CD4-positive, alpha-beta T cell treated with Interleukin-12 subunit alpha and Interleukin-12 subunit beta, for 1 hour (primary cell): ENCODE measurements around the gene RPS18.
"Not testable (repeated sequence)": the region's sequence is repeated elsewhere in the genome, so short reads cannot be mapped to it uniquely, and the experiment has no call there.

ENCODE experiments used
- DNase-seq: peaks from one replicate; pipeline ENCODE4 v3.0.0-alpha.2; 2020

RPS18 gene

DNA sequence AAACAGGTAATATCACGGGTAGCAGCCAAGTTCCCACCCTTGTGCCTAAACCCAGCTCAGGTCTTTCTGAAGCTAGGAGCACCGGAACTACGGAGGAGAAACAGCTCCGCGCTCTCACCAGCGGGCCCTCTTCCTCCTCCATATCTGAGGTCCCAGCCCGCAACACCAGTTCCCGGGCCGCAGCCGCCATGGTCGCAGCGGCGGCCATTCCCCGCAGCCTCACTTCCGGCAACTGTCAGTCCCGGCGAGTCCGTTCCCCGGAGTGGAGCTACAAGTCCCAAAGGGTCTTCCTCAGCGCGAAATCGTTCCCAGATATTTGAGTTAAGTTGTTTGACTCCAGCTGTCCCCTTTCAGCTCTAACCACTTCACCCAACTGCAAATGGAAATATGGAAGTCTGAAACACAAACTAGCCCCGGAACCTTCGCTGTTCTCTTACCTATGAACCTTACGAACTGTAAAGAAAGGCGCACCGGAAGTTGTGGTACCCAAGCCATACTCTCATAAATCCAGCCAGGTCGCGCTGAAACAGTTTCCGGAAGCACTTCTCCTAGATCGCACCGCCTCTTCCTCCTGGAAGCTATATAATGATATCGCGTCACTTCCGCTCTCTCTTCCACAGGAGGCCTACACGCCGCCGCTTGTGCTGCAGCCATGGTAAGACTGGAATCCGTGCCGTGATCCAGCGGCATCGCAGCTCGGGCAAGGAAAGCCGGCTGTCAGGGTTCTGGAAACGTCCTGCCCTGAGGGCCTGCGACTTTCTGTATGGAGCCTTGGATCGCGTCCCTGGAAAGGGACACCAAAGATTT is at the start of gene RPS18, which contains the start of gene VPS52:
Gene RPS18, plus strand, starts transcription at position 608 of the 807 bp plus-strand sequence. Its CDS starts 45 bp downstream, at position 653.
Gene VPS52, minus strand, starts transcription at position 409 of the 807 bp plus-strand sequence. Its CDS starts 201 bp downstream, at position 208.
- peak; percentile 97 for DNase-seq

DNA sequence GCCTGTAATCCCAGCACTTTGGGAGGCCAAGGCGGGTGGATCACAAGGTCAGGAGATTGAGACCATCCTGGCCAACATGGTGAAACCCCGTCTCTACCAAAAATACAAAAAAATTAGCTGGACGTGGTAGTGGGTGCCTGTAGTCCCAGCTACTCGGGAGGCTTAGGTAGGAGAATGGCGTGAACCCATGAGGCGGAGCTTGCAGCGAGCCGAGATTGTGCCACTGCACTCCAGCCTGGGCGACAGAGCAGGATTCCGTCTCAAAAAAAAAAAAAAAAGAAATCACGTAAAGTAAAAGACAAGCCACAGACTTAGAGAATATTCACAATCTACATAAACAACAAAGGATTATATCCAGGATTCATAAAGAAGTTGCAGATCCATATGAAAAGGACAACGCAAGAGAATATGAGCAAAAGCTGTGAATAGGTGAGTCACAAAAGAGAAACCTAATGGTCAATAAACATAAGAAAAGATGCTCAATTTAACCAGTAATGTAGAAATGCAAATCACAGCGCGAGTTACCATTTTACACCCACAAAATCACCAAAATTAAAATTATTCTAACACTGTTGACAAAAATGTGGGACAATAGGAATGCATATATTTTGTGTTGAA is 45.3 kb upstream of the RPS18 start:
- not testable (repeated sequence) for DNase-seq

DNA sequence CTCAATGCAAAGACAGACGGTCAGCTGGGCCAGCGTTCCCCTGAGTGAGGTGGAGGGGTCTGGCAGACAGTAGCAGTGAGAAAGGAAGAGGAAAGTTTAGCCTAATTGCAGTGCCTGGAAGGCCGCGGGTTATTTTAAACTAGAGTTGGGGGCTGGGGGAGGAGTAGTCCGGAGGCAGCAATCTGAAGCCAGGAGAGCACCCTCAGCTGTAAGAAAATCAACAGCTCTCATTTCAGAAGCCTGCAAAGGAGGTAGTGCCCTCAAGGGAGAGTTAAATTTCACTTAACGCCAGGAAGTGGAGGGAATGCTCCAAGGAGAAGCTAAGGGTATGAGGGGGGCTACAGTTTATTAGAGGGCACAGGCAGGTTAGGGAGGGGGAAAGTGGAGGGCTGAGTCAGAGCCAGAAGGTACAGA is 36.6 kb upstream of the RPS18 start:
- no peak for DNase-seq

DNA sequence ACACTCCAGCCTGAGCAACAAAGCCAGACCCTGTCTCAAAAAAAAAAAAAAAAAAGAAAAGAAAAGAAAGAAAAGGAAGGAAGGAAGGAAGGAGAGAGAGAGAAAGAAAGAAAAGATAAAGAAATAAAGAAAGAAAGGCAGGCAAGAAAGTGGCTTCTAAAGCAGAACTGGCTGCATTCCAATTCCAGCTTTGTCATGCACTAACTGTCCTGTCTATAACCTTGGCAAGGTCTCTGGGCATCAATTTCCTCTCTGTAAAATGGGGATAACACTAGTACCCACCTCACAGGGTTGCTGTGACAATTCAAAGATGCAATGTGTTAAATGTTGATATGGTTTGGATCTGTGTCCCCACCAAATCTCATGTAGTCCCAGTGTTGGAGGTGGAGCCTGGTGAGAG is 35.5 kb upstream of the RPS18 start:
- no peak for DNase-seq

DNA sequence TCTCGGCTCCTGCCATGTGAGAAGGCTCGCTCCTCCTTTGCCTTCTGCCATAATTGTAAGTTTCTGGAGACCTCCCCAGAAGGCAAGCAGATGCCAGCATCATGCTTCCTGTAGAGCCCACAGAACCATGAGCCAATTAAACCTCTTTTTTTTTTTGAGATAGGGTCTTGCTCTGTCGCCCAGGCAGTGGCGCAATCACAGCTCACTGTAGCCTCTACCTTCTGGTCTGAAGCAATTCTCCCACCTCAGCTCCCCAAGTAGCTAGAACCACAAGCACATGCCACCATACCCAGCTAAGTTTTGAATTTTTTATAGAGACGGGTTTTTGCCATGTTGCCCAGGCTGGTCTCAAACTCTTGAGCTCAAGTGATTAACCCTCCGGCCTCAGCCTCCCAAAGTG is 35.0 kb upstream of the RPS18 start:
- DNase-seq, result no peak

DNA sequence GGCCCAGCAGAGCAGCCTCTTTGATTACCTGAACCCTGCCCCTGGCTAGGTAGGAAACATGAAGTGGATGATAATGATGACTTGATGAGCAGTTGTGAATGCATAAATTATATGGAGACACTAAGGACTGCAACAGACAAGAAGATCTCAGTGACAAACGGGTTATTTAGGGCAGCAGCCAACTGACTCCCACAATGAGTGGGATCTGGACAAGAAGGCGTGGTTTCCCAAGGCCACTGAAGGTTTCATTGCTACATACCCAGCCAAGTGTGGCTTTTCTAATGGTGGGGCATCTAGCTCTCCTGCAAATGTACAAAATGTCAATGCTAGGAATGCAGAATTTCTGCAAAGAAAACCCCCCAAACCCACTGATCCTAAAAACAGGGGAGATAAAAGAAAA is 34.1 kb upstream of the RPS18 start:
- no peak for DNase-seq

DNA sequence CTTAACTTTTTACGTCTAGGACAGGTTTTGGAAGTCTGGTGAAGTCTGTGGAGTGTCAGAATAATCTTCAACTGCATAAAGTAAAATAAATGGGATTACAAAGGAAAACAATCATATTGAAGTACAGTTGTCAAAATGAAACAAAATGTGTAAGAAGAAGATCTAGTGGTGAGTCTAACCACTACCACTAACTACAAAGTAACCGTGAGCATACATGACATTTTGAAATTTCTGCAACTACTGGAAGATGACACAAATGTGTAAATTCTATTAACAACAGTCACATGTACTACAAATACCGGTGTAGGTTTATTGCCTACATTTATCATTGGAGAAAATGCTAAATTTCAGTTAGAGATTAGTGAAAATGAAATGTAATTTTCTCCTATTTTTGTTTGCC is 29.9 kb upstream of the RPS18 start:
- peak; percentile 1 for DNase-seq

DNA sequence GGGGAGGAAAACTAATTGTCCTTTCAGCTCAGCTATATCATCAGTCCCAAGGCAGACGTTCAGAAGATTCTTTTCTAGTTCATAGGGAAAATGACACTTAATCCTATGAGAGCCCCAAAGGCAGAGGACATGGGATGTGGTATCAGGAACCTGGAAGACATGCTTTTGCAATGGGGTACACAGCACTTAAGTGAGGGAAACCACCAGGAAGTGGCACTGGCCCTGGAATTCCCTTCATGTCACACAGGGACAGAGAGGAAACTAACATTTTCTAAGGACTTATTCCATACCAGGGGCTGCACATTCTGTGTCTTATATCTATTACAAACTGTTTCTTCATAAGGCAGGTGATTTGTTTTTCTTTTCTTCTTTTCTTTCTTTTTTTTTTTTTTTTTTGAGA is 28.4 kb upstream of the RPS18 start:
- DNase-seq, result no peak

DNA sequence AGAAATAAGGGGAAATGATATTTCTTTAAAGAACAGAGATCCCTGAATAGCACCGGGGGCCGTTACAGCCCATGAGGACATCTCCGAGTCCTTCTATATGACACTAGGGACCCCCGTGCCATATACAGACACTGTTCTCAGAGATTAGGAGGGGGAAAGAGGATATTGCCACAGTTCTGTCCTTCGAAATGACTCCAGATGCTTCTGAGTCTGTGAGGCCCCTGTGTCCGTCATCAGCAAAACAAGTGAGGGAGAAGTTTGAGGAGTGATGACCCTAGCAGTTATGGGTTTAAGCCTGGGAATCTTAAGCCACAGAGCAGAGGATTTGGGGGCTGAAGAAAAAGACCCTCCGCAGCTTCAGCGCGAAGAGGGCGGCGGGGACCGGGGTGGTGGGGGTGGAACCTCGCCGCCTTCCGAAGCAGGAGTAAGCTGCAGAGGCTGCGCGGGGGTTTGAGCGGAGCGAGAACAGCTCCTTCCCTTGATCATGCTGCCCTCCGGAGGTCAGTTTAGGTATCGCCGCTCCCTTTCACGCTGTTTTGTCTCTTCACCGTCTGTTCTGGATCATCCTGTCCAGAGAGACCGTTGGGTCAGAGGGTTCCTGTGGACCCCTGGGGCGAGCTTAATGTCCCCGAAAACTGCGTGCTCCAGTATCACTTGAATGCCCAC is 23.8 kb upstream of the RPS18 start:
- DNase-seq, result peak; percentile 91

DNA sequence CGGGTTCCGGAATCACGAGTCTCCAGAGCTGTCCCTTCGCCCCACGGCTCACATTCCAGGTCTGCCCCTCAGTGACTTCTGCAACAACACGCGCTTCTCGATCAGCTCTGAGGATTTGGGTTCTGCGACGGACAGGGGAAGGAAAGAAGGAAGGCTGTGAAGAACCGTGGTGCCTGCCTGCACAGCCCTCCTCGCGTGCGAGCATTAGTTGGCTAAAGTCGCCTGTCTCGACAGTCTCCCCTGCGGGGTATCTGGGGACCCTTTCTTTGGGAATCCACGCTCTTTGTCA is 23.3 kb upstream of the RPS18 start:
- DNase-seq, result no peak

DNA sequence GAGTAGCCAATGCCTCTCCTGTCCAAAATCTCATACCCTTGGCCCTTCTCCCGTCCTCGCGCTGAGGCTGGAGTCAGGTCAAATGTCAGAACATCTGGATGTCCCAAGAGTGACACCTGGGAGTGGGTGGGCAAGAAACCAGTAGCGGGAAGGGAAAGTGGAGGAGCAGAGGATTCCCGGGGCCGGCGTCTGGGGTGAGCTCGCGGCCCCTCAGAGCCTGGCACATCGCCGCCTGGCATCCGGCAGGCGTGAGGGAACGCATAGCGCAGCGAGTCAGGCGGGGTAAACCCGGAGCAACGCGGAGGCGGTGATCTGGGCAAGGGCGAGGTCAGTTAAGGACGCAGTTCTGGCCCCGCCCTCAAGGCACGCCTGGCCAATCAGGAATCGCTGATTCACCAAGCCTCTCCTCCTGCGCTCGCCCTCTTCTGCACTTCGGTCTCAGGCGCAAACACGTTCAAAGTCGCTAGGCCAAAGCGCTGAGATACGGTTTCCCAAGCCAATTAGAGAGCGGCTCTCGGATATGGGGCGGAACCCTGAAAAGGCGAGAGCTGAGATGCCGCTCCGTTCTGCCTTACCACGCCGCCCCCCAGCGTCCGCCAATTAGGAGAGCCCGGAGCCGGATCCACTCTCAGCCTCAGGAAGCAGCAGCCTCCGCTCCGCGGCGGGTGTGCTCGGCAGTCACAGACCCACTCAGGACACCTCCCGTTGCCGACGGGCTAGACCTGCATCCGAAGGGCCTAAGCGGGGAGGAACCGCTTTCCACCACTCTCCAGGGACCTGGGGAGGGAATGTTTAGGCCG is 22.7 kb upstream of the RPS18 start:
- DNase-seq, result peak; percentile 99

DNA sequence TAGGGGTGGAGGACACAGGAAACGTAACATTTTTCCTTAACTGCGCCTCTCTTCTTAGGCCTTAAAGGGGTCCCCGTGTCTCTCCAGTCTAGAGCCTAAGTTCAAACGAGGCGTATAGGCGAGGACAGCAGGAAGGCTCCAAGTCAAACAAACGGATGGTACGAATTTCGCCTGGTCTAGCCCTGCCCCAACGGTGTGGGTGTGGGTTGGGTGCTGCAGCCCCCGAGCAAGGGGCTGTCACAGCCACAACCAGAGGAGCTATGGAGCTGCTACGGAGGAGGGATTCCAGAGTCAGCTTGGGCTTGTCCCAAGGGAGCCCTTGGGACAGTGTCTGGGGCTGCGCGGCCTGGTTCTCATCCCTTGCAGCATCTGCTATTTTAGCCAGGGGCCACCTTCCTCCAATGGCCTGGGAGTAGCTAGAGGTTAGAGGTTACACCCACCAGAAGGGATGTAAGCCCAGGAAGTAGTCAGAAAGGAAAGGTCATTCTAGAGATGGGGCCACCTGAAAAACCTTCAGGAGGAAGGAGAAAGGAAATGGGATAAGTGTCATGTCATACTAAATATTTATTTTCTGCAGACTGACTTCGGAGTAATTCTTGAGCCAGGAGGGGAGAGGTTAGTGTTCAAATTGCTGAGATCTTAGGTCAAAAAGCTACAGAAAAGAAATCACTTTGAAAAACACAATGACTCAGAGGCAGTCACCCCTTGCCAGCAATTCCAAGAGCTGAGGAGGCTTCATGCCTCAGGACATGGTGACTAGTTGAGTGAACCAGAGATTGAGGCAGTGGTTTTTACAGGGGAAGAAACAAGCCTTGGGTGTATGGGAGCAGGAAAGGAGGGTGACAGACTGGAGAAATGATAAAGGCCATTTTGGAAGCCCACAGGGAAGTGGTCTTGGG is 21.9 kb upstream of the RPS18 start:
- no peak for DNase-seq

DNA sequence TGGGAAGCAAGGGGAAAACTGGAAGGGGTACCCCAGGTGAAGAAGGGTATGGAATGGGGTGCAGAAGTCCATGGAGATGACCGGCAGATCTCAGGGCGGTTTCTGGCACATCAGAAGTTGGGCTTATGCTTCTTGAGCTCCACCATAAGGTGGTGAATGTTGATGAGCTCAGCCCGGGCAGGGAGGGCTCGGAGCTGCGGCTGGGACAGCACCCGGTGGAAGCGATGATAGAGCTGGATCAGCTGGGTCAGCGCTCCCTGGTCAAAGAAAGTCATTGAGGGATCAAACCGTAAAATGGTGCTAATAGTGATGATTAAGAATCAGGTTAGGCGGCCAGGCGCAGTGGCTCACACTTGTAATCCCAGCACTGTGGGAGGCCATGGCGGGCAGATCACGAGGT is 21.1 kb upstream of the RPS18 start:
- DNase-seq, result no peak

DNA sequence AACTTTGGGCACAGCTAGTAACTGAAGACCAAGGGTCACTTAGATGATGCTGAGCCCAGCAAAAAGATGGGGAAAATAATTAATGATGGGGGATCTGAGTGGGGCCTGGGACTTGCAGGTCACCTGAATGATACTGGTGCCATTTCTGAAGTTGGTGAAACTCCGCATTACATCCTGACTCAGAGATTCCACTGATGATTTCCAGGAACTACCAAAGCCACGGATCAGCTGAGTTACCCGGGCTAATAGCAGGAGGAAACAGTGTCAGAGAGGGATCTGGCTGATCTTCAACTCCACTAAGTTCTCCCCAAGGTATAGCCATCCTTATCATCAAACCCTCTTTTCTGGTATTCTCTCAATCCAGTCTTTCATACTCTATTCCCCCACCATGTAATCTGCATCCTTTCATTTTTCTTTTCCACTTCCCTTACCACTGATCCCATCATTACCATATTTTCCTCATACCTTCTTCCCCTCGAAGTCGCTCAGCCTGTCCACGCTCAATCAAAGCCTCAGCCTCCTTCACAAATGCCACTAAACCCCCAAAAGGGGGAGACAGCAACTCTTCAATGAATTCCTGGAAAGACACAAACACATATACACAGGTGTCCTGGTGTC is 20.4 kb upstream of the RPS18 start:
- DNase-seq, result no peak

DNA sequence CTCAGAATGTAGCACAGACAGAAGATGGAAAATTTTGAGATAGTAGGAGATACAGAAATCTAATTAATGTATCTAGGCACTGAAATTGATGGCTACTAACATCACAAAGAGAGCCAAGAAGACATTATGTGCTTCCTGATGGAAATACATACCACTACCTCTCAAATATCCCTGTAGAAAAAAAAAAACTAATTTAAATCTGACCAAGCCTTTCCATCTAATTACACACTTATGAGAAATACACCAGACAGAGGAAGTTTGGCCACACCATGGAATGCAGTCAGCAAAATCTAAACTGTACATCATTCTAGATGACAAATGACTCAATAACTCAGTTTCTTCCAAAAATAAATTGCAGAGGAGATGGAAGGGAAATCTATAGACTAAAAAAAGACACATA is 19.1 kb upstream of the RPS18 start:
- no peak for DNase-seq

DNA sequence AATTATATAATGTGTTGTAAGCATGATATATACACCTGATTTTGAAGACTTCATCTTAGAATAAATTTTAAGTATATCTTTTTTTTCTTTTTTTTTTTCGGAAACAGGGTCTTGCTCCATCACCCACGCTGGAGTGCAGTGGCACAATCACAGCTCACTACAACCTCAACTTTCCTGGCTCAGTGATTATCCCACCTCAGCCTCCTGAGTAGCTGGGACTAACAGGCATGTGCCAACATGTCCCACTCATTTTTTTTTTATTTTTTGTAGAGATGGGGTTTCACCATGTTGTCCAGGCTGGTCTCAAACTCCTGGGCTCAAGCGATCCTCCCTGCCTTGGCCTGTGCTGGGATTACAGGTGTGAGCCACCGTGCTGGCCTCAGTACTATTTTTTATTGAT is 17.3 kb upstream of the RPS18 start:
- DNase-seq, result no peak

DNA sequence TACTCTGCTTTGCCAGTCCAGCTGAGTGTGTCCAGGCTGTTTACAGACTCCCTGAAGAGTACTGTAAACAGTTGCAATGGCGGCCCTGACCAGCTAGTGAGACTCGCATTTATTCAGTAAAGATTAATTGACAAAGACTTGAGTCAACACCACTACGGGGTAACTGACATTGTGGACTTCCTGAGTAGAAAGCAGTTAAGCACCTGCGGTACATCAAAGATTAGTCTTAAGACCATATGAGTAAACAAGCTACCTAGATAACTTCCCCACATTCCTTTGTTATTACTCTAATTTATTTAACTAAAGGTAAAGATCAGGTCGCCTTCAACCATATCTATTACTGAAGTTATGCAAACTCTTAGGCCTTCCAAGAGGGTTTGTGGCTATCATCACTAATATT is 12.8 kb upstream of the RPS18 start:
- no peak for DNase-seq

DNA sequence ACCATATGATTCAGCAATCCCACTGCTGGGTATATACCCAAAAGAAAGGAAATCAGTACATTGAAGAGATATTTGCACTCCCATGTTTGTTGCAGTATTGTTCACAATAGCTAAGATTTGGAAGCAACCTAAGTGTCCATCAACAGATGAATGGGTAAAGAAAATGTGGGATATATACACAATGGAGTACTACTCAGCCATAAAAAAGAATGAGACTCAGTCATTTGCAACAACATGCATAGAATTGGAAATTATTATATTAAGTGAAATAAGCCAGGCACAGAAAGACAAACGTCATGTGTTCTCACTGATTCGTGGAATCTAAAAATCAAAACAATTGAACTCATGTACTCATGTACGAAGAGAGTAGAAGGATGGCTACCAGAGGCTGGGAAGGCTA is 9.4 kb upstream of the RPS18 start:
- DNase-seq, result not testable (repeated sequence)

DNA sequence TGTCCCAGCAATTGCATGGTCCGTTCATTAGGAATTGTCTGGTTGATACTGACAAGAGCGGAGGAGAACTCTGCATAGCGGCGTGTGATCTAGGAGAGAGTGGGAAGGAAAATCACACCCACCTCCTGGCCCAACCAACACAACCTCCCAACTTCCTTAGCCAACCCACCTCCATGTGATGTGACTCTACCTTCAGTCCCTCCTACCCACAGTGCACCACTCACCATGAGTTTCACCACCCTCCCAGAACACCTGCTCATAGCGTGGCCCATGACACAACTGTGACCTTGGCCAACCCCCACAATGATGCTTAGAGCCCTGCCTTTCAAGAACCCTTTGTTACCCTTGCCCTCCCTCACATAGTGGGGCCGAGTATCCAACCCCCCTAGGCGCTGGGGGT is 7.9 kb upstream of the RPS18 start:
- DNase-seq, result no peak

DNA sequence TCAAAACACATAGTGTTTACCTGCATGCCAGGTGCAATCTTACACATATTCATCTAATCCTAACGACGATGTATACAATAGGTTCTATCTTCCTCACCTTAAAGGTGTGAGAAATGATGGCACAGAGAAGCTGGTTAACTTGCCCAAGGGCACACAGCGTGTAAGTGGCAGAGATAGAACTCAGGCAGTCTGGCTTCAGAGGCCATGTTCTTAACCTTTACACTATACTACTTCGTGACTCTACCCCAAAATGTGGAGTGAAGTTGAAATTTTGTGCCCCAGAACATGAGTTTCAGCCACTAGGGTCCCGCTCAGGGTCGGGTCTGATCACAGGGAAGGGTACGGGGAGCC is 783 bp upstream of the RPS18 start:
- no peak for DNase-seq

DNA sequence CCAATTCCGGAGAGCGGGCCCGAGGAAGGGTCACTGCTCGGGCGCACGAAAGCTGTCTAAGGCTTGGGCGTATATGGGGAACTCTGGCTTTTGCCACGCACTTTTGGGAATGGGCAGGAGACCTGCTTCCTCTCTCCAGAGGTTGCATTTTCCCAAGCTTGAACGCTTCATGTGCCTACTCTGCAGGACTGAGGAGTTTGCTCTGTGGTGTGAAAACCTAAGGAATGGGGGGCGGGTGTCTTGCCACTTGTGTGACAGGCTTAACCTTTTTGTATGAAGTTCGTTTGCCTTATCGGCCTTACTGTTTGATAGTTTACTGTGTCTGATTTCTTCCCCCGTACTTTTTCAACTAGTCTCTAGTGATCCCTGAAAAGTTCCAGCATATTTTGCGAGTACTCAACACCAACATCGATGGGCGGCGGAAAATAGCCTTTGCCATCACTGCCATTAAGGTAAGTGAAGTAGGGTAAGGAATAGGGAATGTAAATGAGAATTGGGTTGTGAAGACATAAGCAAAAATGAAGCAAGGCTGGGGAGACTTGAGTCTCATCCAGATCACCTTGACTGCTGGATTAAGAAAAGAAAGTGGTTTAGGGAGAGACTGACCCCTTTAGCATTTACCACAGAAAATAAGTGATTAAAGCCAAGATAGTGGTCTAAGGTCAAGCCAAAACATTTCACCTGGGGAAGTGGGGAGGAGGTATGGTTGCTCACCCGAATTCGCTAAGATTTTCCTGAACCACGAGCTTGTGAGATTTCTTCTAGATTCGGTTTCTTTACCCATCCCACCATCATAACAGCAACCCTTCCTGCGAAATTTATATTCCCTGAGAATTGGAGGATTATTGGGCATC is 627 bp downstream of the RPS18 start:
- DNase-seq, result no peak
